HG03175 (cell line): ENCODE measurements around the gene TCF20.

Source experiments
- ATAC-seq: cut with Tn5 transposase; IDR thresholded peaks from one replicate; pipeline ENCODE4 v1.9.1; 2021; ENCODE audit warnings: mild to moderate bottlenecking, moderate library complexity; ENCODE audit not compliant: unreplicated experiment

TCF20 gene

GRCh38 chr22:42261296-42261695, 9.2 kb downstream of the TCF20 start:
- ATAC-seq: no peak

- no peak for ATAC-seq
Measured at GRCh38 chr22:42258126-42258525, 12.3 kb downstream of the TCF20 start.

- ATAC-seq: no peak
Measured at GRCh38 chr22:42257386-42257785, 13.1 kb downstream of the TCF20 start.

DNA sequence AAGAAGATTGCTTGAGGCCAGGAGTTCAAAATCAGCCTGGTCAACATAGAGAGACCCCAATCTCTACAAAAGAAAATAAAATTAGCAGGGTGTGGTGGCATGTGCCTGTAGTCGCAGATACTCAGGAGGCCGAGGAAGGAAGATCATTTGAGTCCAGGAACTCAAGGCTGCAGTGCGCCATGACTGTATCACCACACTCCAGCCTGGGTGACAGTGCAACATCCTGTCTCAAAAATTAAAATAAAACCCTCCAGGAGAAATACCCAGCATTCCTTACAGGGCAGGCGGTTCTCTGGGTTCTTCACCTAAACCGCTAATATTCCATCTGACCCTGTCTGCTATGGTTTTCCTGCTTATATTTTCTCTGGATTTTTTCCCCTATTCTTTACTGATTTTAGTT, 13.5 kb downstream of the TCF20 start:
- ATAC-seq: no peak

DNA sequence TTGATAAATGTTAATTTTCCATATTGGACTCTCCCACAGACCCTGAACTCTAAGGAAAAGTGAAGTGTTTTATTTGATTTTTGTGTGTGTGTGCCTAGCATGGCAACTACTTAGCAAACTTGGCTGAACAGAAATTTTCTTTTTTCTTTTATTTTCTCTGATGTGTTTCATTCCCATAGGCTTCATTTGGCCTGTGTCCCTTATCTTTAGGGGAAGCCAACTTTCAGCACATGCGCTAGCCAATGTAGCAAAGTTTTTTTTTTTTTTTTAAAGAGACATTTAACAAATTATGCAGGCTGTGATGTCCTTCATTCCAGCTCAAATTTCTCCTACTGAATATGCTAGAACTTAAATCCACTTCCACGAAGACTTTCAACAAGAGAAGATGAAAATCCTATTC, 14.2 kb downstream of the TCF20 start:
- no peak for ATAC-seq

GRCh38 chr22:42249831-42250230, 20.6 kb downstream of the TCF20 start:
- no peak for ATAC-seq

GRCh38 chr22:42248995-42249394, 21.5 kb downstream of the TCF20 start:
- no peak for ATAC-seq

- ATAC-seq: no peak
Measured at GRCh38 chr22:42247596-42247995, 22.9 kb downstream of the TCF20 start.

DNA sequence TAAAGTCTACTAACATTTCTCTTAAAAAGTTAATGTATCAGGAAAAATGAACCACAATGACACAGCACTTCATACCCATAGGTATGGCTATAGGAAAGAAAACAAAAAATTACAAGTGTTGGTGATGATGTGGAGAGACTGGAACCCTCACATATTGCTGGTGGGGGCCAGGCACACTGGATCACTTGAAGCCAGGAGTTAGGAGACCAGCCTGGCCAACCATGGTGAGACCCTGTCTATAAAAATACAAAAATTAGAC, 26.7 kb downstream of the TCF20 start:
- no peak for ATAC-seq

GRCh38 chr22:42236848-42237247, 33.6 kb downstream of the TCF20 start:
- ATAC-seq: no peak

DNA sequence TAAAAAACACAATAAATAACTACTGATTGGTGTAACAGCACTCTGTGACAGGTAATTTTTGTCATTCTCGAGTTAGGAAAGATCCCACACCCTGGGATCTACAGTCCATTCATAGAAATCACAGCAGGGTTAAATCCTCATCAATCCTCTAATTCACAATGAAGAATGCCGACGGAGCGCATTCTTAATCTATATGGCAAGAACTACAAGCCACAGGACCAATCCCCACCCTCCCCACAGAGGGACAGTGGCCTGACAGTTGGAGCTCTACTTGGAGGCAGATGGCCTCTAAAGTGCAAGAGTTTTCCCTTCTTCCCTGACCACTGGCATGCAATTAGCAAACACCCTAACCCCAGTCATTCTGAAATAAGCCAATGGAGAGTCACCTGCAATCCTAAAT, 34.2 kb downstream of the TCF20 start:
- ATAC-seq: no peak

DNA sequence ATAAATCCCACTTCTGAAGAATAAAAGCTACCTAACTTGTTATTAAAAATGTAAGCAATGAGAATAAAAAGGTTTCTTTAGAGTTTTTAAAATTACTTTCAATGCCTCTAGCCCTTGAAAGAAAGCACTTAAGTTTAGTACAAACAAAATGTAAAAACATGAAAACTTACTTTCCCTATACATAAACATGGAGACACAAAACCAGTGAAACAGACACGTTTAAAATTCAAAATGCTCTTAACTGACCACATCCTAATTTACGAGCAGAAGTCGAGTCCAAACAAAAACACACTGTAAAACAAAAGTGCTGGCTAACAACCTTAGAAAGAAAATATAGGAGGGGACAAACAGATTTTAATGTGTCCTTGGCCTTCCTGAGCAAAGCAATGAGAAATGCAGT, 36.6 kb downstream of the TCF20 start:
- no peak for ATAC-seq

DNA sequence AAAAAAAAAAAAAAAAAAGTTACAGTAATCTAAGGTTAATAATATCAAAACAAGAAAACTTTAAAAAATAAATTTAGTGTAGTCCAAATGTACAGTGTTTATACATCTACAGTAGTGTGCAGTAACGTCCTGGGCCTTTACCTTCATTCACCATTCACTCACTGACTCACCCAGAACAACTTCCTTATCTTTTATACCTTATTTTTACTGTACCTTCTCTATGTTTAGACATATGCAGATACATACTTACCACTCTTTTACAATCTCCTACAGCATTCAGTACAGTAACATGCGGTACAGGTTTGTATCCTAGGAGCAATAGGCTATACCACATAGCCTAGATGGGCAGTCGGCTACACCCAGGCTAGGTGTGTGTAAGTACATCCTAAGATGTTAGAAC, 38.5 kb downstream of the TCF20 start:
- no peak for ATAC-seq

DNA sequence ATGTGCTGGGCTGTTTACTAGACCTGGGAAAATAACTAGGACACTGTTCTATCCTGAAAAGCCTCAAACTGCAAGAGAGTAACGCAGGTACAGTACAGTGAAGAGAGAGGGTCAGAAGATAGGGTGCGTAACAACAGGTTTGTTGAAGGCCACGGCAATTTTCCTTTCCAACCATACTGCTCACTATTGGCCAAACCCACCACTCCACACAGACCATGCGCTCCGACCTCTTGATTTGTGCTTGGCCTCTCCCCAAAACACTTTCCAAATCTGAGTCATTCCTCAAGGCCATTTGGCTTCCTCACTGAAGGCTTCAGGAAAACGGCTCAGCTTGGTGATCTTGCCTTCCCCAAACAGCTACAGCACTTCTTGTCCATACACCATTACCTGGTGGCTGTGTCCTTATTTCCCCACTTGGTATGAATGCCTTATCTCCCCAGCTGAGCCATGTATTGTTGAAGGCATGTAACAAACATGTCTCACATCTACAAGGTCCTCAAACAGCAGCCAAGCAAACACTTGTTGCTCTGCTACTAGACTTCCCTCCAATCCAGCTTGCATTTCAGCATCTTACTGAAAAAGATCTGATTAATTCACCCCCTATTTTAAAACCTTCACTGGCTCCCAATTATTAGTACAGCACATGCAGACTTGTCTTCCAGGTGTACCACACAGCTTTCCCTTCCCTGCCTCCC, 40.9 kb downstream of the TCF20 start:
- no peak for ATAC-seq

DNA sequence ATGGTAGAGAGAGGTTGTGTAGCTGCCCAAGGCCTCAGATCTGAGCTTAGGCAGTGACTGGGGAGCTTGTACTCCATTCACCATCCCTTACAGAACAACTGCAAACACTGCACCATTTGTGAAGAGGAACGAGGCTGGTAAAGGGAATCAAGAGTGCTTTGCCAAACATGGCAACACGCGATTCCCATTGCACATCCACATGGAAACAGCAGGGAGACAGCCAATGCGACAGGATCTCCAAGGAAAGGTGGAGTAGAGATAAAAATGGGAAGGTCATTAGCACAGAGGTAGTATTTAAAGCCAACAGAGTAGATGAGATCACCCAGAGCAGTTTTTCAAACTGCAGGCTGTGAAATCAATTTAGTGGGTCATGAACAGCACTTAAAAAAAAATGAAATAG, 42.0 kb downstream of the TCF20 start:
- no peak for ATAC-seq

GRCh38 chr22:42227435-42227834, 43.0 kb downstream of the TCF20 start:
- ATAC-seq: no peak

GRCh38 chr22:42225841-42226240, 44.6 kb downstream of the TCF20 start:
- no peak for ATAC-seq

- no peak for ATAC-seq
Measured at GRCh38 chr22:42222140-42222539, 48.3 kb downstream of the TCF20 start.
